T follicular helper cell (primary cell): ENCODE results near the gene LAIR2.

Experiments
- DNase-seq: peaks from one replicate; pipeline ENCODE4 v3.0.0-alpha.2; 2020; ENCODE audit warnings: low read depth
- total RNA-seq, 2 experiments: gene quantifications; one replicate each; lab custom pipeline; 2026; lab: John Stamatoyannopoulos, UW

LAIR2 gene
- 0.18 to 0.22 reads per million in 2 experiments for total RNA-seq

- DNase-seq = no peak
These were observed at the start of gene LAIR2 for GRCh38 chr19:54502518-54503048. Gene LAIR2 (plus strand): TSS chr19:54502831. CDS start chr19:54502919, 88 bp downstream.

GRCh38 chr19:54453921-54454780 lies 48.5 kb upstream of the LAIR2 start:
- DNase-seq = no peak

- DNase-seq = no peak
These were observed 47.6 kb upstream of the LAIR2 start for GRCh38 chr19:54454781-54455675.

- no peak for DNase-seq
These were observed 46.7 kb upstream of the LAIR2 start for GRCh38 chr19:54455786-54456422.

GRCh38 chr19:54456423-54457373 lies 45.9 kb upstream of the LAIR2 start:
- no peak for DNase-seq

- DNase-seq = no peak
These were observed 44.6 kb upstream of the LAIR2 start for GRCh38 chr19:54457773-54458647.

GRCh38 chr19:54458648-54459281 lies 43.9 kb upstream of the LAIR2 start:
- no peak for DNase-seq

GRCh38 chr19:54459282-54460229 lies 43.1 kb upstream of the LAIR2 start:
- DNase-seq = no peak

GRCh38 chr19:54460230-54461005 lies 42.2 kb upstream of the LAIR2 start:
- no peak for DNase-seq

- no peak for DNase-seq
These were observed 41.4 kb upstream of the LAIR2 start for GRCh38 chr19:54461210-54461609.

- no peak for DNase-seq
These were observed 41.0 kb upstream of the LAIR2 start for GRCh38 chr19:54461613-54462012.

- DNase-seq = no peak
These were observed 40.5 kb upstream of the LAIR2 start for GRCh38 chr19:54462047-54462654.

- peak; percentile 53 for DNase-seq
These were observed 39.7 kb upstream of the LAIR2 start for GRCh38 chr19:54462655-54463530.

GRCh38 chr19:54463531-54464043 lies 39.0 kb upstream of the LAIR2 start, which contains the start of gene LENG9:
Gene LENG9 (minus strand): TSS chr19:54463778. CDS start chr19:54463526, 252 bp downstream.
- DNase-seq = peak; percentile 94

GRCh38 chr19:54464044-54464629 lies 38.5 kb upstream of the LAIR2 start:
- peak; percentile 79 for DNase-seq
